Lung microvascular endothelial cell (primary cell): ENCODE measurements around the gene HPCAL1. TPM values are rescaled to one million over a fixed set of nuclear protein-coding genes. Genes with fewer than 3 reads are reported as not detected.

Experiments used
- DNase-seq, 2 donors: peaks; one replicate each; pipeline versions ENCODE4 v3.0.0 to v3.0.0-alpha.2; 2010; ENCODE audit warnings: low read depth in 2 of 2
- total RNA-seq: library from RNA; depleted of rRNA; stranded (reverse); fragments of >200 nt; gene quantifications from 2 replicates; pipeline ENCODE4 v1.2.1, GENCODE V29; 2014

Gene HPCAL1
- total RNA-seq, 1 donor from 2014 or later, result 33.7 TPM

DNA sequence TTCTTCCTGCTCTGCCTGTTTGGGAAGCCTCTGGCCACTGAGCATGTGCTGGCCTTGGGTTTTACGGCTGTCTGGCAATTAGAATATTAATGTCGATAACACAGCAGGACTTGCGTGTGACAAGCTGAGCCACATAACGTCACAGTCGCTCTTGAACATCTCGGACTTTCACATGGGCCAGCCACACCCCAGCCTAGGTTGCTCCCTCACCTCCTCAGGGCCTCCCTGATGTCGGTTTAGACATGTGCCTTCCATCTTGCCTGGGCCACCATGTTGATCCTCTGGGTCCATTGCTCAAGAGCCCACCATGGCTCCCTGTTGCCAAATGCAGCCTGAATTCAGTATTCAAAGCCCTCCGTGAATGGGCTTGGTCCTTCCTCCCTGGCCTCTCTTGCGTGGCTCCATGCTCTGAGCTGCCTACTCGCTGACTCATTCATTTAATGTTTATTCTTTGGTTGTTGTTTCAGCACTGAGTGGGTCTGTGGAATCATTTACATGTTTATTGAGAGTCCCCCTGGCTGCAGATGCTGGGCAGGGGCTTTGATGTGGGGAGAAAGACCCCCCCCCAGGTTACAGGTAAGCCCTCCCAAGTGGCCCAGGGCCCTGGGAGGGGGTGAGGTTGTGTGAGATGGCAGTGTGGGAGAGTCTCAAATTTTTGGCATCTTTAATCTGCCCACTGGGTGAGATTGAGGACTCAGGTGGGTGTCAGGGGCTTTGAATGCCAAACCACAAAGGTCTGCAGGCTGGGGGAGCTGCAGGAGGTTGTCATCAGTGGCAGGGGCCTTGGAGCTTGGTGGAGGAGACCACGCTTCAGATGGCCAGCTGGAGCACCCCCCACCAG is 83.4 kb downstream of the HPCAL1 start:
- DNase-seq, result peak in 1 of 2 donors; percentile 60

GRCh38 chr2:10387033-10387432 is 84.3 kb downstream of the HPCAL1 start:
- no peak for DNase-seq

GRCh38 chr2:10388954-10389560 is 86.4 kb downstream of the HPCAL1 start:
- no peak for DNase-seq

GRCh38 chr2:10389573-10389972 is 86.9 kb downstream of the HPCAL1 start:
- peak in 1 of 2 donors; percentile 34 for DNase-seq

- peak in 1 of 2 donors; percentile 65 for DNase-seq
These were observed 87.7 kb downstream of the HPCAL1 start for GRCh38 chr2:10390369-10390801.

DNA sequence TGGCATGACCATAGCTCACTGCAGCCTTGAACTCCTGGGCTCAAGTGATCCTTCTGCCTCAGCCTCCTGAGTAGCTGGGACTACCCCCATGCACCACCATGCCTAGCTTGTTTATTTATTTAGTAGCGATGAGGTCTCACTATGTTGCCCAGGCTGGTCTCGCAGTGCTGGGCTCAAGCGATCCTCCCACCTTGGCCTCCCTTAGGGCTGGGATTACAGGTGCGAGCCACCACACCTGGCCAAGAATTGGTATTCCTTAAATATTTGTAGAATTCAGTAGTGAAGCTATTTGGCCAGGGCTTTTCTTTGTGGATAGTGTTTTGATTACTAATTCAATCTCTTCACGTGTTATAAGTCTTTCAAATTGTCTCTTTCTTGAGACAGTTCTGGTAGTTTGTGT is 89.4 kb downstream of the HPCAL1 start:
- no peak for DNase-seq

DNA sequence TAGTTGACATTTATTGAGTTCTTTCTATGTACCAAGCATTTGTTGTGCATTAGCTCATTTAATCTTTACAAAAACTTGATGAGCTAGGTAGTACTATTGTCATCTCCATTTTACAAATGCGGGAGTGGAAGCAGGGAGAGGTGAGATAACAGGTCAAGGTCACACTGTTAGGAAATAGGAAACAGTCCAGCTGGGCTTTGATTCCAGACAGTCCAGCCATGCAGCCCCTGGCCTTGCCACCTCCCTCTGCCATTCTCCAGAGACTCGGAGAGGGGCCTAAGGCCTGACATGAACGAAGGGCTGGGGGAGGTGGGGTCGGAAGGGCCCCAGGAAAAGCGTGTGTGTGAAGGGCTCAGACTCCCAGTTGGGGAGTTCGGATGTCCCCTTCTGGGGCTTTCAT is 89.8 kb downstream of the HPCAL1 start:
- DNase-seq, result peak in 1 of 2 donors; percentile 28

- DNase-seq, result peak in 1 of 2 donors; percentile 32
These were observed 90.4 kb downstream of the HPCAL1 start for GRCh38 chr2:10392951-10393639.

DNA sequence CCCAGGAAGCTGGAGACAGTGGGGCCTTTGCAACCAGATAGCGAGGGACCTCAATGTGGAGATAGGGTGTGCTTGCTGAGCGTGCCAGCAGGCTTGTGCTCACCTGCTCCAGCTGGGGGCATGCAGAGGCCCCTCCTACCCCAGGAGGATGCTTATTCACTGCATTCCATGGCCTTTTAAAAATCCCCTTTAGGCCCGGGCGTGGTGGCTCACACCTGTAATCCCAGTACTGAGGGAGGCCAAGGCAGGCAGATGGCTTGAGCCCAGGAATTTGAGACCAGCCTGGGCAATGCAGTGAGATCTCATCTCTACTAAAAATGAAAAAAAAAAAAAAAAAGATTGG is 90.9 kb downstream of the HPCAL1 start:
- no peak for DNase-seq

DNA sequence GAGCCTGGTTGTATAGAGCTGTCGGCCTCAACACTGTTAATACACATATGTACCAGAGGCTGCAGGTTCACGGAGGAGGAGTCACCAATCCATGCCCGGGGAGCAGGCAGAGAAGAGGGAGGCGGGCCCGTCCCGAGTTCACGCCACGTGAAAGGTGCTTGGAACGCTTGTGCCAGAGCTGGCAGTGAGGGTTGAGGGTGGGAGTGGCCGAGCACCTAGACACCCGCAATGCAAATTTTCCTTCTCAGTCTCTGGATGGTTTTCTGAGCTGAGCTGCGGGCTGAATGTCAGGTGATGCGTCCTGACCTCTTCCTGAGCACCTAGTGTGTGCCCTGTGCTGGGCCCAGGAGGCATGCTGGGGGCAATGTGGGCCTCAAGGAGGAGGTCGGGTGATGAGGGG is 93.2 kb downstream of the HPCAL1 start:
- DNase-seq, result no peak

DNA sequence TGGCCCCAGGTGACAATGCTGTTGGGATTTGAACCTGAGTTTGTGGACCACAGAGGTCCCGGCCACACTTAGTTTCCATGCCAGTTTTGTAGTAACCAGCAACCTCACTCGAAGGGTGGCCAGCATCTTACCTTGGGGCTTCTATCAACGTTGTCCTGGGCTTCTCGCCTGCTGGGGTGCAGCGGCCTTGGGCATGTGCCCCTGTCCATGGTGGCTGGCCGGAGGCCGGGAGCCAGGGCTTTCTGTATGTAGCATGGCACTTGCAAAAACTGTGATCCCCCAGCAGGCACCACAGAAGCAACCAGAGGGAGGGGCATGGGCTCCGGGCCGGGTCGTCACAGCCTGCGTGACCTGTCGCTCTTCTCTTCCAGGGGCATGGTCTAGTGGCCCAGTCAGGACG is 93.8 kb downstream of the HPCAL1 start:
- DNase-seq, result no peak

DNA sequence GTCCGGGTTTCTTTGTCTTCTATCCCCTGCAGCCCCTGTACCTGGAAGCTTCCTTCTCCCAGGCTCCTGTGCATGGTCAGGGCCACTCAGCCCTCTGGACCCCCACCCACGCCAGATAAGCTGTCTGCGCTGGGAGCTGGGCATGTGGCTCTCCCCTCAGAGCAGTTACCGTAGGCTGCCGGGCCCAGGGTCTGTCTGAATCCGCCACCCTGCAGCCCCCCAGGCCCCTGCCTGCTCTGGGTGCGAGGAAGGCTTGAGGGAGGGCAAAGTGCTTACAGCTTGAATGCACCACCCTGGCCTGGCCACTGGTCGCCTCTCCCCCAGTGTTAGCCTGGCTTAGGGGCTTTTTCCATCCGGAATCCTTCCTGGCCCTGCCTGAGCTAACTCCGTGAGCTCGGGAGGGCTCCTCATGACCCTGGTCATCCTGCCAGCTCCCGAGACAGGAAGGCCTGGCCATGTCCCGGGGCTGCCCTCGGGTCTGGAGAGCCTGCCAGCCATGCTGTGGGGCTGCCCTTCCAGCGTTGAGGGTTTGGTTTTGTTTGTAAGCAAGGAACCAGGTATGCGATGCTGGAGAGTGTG is 94.7 kb downstream of the HPCAL1 start:
- DNase-seq, result peak in 1 of 2 donors; percentile 29

GRCh38 chr2:10397878-10398277 is 95.2 kb downstream of the HPCAL1 start:
- DNase-seq, result no peak

DNA sequence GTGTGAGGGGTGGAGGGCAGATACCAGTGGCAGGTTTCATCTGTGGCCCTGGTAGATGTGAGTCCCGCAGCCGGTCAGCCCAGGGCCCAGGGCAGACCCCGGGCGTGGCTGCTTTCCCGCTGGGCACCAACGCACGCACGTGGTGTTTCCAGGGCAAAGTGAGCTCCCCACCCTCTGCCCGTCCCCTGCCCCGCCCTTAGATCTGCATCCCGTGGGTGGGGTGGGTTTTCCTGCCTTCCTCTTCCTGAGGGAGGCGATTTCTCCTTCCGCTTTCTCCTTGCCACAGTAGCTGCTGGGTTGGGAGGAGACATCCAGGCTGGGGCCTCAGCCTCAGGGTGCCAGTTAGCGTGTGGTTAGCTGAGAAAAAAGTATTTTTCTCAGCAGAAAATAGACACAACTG is 95.8 kb downstream of the HPCAL1 start:
- no peak for DNase-seq

GRCh38 chr2:10399358-10399757 is 96.7 kb downstream of the HPCAL1 start:
- DNase-seq, result no peak

DNA sequence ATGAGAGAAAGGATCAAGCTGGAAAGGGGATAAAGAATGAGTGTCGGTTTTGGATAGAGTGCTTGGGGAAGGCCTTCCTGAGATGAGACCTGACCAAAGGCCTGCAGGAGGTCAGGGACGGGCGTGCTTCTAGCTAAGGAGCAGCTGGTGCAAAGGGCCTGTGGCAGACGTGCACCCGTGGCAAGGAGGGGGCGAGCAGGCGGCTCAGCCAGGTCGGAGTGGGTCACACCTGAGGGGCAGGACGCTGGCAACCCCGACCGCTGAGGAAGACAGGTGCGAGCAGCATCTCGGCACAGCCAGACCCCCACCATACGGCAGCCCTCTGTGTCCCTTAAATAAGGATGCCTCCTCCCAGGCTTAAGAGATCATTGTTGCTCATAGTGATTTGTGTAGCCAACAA is 97.3 kb downstream of the HPCAL1 start:
- no peak for DNase-seq

GRCh38 chr2:10400568-10400977 is 97.9 kb downstream of the HPCAL1 start:
- DNase-seq, result peak; percentile 23 to 59

DNA sequence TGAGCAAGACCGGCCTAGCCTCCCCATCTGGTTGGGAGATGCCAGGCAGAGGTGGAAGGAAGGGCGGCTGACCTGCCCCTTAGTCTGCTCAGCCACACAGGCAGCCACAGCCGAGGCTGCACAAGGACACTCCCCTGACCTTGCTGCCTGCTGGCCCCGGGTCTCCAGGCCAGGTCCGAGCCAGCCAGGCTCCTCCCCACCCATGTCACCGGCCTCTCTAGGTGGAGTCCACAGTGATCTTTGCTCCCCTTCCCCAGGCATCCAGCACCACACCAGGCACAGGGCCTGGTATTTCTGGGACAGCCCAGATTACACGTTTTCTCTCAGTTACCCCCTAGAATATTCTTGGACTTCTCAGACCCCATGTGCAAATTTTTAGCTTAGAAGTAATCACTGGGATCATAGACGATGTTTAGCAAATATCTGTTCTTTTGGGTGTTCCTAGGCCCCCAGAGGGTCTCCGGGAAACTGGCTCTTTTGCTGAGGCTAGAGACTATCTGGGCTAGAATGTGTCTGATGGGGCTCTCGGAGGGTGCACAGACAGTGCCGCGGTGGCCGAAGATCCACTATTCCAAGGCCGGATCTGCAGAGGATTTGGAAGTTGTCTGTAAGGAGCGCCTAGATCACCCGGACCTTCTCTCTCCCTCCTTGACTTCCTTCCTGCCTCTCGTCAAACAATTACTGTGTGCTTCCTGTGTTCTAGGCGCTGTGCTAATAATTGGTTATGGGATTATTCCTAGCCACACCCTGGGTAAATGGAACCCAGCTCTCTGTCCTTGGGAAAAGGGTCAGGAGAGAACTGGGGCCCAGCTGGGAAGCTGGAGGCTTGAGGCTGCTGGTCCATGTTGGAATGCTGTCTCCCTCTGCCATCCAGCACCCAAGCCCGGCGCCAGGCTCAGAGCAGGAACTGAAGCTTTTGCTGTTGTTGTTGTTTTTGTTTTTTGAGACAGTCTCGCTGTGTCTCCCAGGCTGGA is 98.6 kb downstream of the HPCAL1 start:
- DNase-seq, result peak in 1 of 2 donors; percentile 60

DNA sequence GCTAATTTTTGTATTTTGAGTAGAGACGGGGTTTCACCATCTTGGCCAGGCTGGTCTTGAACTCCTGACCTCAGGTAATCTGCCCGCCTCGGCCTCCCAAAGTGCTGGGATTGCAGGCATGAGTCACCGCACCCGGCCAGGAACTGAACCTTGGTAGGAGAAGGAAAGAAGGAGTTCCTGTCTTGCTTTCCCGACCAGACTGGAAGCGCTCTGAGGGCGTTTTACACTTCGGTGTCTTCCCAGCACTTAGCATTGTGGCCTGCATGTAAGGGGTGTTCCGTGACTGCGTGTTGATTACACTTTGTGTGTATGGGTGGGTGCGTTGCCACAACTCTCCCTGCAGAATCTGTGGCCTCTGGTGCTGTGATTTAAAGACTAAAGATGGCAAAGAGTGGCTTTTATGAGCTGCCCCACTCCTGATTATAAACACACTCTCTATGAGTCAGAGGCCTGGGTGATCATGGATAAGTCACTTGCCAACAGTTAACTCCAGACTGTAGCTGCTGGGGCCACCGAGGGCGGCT is 99.4 kb downstream of the HPCAL1 start:
- DNase-seq, result peak in 1 of 2 donors; percentile 69

DNA sequence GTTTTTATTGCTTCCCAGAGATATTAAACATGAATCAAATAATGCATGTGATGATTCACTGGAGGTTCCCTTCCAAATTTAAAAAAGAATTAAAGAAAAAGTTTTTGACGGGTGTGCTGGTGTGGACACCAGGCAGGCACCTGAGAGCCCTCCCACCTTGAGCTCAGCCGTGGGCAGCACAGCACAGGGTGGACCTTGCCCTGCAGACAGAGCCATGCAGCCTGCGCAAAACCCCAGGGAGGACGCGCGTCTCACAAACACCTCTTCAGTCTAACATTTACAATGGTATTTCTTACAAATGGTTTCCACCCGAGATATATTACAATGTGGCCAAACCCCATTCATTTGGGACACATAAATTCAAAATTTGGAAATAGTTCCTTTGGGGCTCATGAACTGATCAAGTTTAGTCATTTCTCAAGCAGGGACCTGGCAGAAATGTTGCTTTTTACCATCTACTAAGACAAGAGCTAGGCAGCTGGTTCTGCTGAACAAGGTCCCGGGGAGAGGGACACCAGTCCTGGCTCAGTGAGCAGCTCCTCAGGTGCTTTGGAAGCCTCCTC is 100.0 kb downstream of the HPCAL1 start:
- no peak for DNase-seq
